Keratinocyte (primary cell): ENCODE data around the gene SMIM26. TPM values are rescaled to one million over a fixed set of nuclear protein-coding genes. Genes with fewer than 3 reads are reported as not detected.
"Not testable (repeated sequence)": the region's sequence is repeated elsewhere in the genome, so short reads cannot be mapped to it uniquely, and the experiment has no call there.

Experiments
- DNase-seq: peaks from one replicate; pipeline ENCODE4 v3.0.0-alpha.2; 2011; ENCODE audit warnings: low read depth, missing footprints, low spot score
- FAIRE-seq: peaks from 2 replicates; lab custom pipeline; 2011; peaks lifted over from hg19 to GRCh38; lab: Jason Lieb, UNC
- H2AFZ ChIP-seq: 2 replicates; pipeline ENCODE4 v1.6.0; 2012; ENCODE audit warnings: low read length, control low read depth, inconsistent platforms; ENCODE audit not compliant: control insufficient read depth
- H3K27ac ChIP-seq: 2 replicates; pipeline ENCODE4 v1.5.1; 2011; ENCODE audit warnings: low read length; ENCODE audit not compliant: control insufficient read depth, insufficient read depth
- H3K27me3 ChIP-seq: 3 replicates; pipeline ENCODE4 v1.6.0; 2011; ENCODE audit warnings: low read length; ENCODE audit not compliant: control insufficient read depth, insufficient read depth; ENCODE audit errors: extremely low read depth
- H3K36me3 ChIP-seq, 2 experiments: 2 replicates in 1 of 2; 3 replicates in 1 of 2; pipeline ENCODE4 v1.5.1; 2011; ENCODE audit warnings: low read length in 2 of 2, mild to moderate bottlenecking in 1 of 2; ENCODE audit not compliant: control insufficient read depth in 2 of 2, insufficient read depth in 2 of 2; ENCODE audit errors: extremely low read depth in 1 of 2
- H3K4me1 ChIP-seq: 3 replicates; pipeline ENCODE4 v1.5.1; 2011; ENCODE audit warnings: low read length; ENCODE audit not compliant: control insufficient read depth, insufficient read depth; ENCODE audit errors: extremely low read depth
- H3K4me2 ChIP-seq: 3 replicates; pipeline ENCODE4 v1.6.0; 2011; ENCODE audit warnings: low read depth, low read length; ENCODE audit not compliant: control insufficient read depth, insufficient read depth; ENCODE audit errors: extremely low read depth
- H3K4me3 ChIP-seq, 3 experiments: fragments of 200-600 bp in 1 of 3; sonication (generic) in 1 of 3; 2 replicates in 2 of 3; 3 replicates in 1 of 3; pipeline ENCODE4 v1.5.1; 2011 to 2016; ENCODE audit warnings: low read length in 3 of 3, mild to moderate bottlenecking in 3 of 3, control low read depth in 2 of 3, inconsistent platforms in 1 of 3, low read depth in 1 of 3, mixed read lengths in 1 of 3, mixed run types in 1 of 3, moderate library complexity in 1 of 3; ENCODE audit not compliant: control insufficient read depth in 2 of 3, insufficient read depth in 2 of 3; ENCODE audit errors: extremely low read depth in 1 of 3
- H3K79me2 ChIP-seq: 2 replicates; pipeline ENCODE4 v1.6.0; 2012; ENCODE audit warnings: low read length; ENCODE audit not compliant: control insufficient read depth, insufficient read depth
- H3K9ac ChIP-seq: 3 replicates; pipeline ENCODE4 v1.6.0; 2011; ENCODE audit warnings: low read length; ENCODE audit not compliant: control insufficient read depth, insufficient read depth; ENCODE audit errors: extremely low read depth
- H3K9me1 ChIP-seq: 3 replicates; pipeline ENCODE4 v1.6.0; 2011; ENCODE audit warnings: low read length; ENCODE audit not compliant: control insufficient read depth, insufficient read depth; ENCODE audit errors: extremely low read depth
- H3K9me3 ChIP-seq: 2 replicates; pipeline ENCODE4 v1.5.1; 2012; ENCODE audit warnings: low read depth, low read length; ENCODE audit not compliant: control insufficient read depth
- H4K20me1 ChIP-seq: 3 replicates; pipeline ENCODE4 v1.6.0; 2011; ENCODE audit warnings: low read length; ENCODE audit not compliant: control insufficient read depth, insufficient read depth; ENCODE audit errors: extremely low read depth
- CTCF ChIP-seq, 3 experiments: IDR thresholded peaks in 1 of 3; conservative IDR thresholded peaks in 1 of 3; optimal IDR thresholded peaks in 1 of 3; 2 replicates in 2 of 3; 3 replicates in 1 of 3; pipeline versions ENCODE3 to v1.5.1; 2011; ENCODE audit warnings: low read length in 3 of 3, mild to moderate bottlenecking in 3 of 3, moderate library complexity in 2 of 3, control low read depth in 1 of 3, inconsistent platforms in 1 of 3; ENCODE audit not compliant: insufficient read depth in 2 of 3; ENCODE audit errors: extremely low read depth in 1 of 3
- EZH2 ChIP-seq: IDR thresholded peaks from one replicate; pipeline ENCODE4 v1.6.1; 2012; ENCODE audit warnings: inconsistent platforms, mild to moderate bottlenecking, low read length, moderate library complexity
- dilution Hi-C: fragments of 300-500 bp; cut with MboI; formaldehyde crosslinking; loops from one replicate; pipeline ENCODE4 v1.7.0; 2020; ENCODE audit warnings: low sequenced_read_pairs; ENCODE audit not compliant: extremely low pct_ligation_motif_present
- polyA plus RNA-seq, 5 experiments: library from polyadenylated mRNA; depleted of rRNA in 3 of 5; stranded (reverse) in 3 of 5; stranded (forward) in 1 of 5; unstranded in 1 of 5; fragments of >200 nt; gene quantifications; 1 replicate in 1 of 5; 2 replicates in 3 of 5; 3 replicates in 1 of 5; pipeline versions ENCODE4 v1.2.1 to v1.2.3, GENCODE V29; 2011 to 2012; ENCODE audit warnings: missing spikeins in 2 of 5, low read depth in 1 of 5, low replicate concordance in 1 of 5

SMIM26 gene
- polyA plus RNA-seq, 1 donor (not counting 4 experiments of a cell fraction or from before 2014, with no cell fraction given) = 124 TPM

DNA sequence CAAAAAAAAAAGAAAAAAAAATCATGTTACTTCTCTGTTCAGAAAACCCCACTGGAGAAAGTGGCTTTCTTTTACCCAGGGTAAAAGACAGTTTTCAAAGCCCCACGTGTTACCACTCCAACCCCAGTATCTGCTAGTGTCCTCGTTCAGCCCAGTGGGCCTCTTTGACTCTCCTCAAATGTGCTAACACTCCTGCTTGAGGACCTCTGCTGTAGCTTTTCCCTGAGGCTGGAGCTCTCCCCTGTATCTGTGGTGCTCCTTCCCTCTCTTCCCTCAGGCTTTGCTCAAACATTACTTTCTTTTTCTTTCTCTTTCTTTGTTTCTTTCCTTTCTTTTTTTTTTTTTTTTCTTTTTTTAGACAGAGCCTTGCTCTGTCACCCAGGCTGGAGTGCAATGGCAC is 44.2 kb upstream of the SMIM26 start:
- H3K27me3 ChIP-seq = no peaks in the 10 kb centered on the region
- H3K27ac ChIP-seq = no peak overlapping the region
- TF ChIP-seq EZH2 = no peak
- no peak for TF ChIP-seq CTCF (optimal IDR thresholded peaks at IDR 0.05 in 1 of 3, IDR thresholded peaks at IDR 0.05 in 1 of 3, conservative IDR thresholded peaks at IDR 0.05 in 1 of 3; ENCODE audit: extremely low read depth in 1 of 3, insufficient read depth in 2 of 3, low read length in 3 of 3)
- H3K9ac ChIP-seq = no peak overlapping the region
- H3K4me2 ChIP-seq = no peak overlapping the region
- peaks cover 17 to 36% of the 10 kb centered on the region in 2 experiments for H3K36me3 ChIP-seq
- H3K4me3 ChIP-seq = no peak overlapping the region
- dilution Hi-C loops = no loop called here
- H2AFZ ChIP-seq = no peak overlapping the region
- no peaks in the 10 kb centered on the region for H3K9me1 ChIP-seq
- H3K79me2 ChIP-seq = peaks cover 8% of the 10 kb centered on the region
- DNase-seq (no peak), FAIRE-seq (no peak)
- peaks cover 23% of the 10 kb centered on the region for H3K4me1 ChIP-seq
- H4K20me1 ChIP-seq = no peaks in the 10 kb centered on the region
- no peaks in the 10 kb centered on the region for H3K9me3 ChIP-seq

DNA sequence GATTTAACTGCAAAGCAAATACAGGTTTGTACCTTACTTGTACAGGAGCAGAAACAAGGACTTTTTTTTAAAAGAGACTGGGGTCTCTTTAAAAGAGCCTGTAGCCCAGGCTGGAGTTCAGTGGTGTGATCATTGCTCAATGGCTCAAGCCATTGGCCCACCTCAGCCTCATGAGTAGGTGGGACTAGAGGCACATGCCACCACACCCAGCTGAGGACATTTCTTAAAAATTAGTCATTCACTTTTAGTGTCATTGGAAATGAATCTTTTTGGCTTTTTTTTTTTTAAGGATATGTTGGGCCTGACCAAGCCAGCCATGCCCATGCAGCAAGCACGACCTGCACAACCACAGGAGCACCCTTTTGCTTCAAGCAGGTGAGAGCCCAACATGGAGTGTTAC is 42.6 kb upstream of the SMIM26 start:
- peak overlapping the region; percentile 85 for H3K27ac ChIP-seq
- FAIRE-seq (peak; percentile 83), DNase-seq (peak; percentile 67)
- no peak overlapping the region for H2AFZ ChIP-seq
- no peaks in the 10 kb centered on the region for H3K9me3 ChIP-seq
- peak overlapping the region; percentile 14 for H3K9ac ChIP-seq
- H3K36me3 ChIP-seq = peaks cover 30 to 52% of the 10 kb centered on the region in 2 experiments
- H3K4me3 ChIP-seq = no peak overlapping the region
- H3K9me1 ChIP-seq = no peaks in the 10 kb centered on the region
- dilution Hi-C loops = no loop called here
- TF ChIP-seq CTCF (optimal IDR thresholded peaks at IDR 0.05 in 1 of 3, IDR thresholded peaks at IDR 0.05 in 1 of 3, conservative IDR thresholded peaks at IDR 0.05 in 1 of 3; ENCODE audit: extremely low read depth in 1 of 3, insufficient read depth in 2 of 3, low read length in 3 of 3) = no peak
- TF ChIP-seq EZH2 = no peak
- H3K4me1 ChIP-seq = peaks cover 23% of the 10 kb centered on the region
- H3K27me3 ChIP-seq = no peaks in the 10 kb centered on the region
- H4K20me1 ChIP-seq = no peaks in the 10 kb centered on the region
- no peak overlapping the region for H3K4me2 ChIP-seq
- peaks cover 4% of the 10 kb centered on the region for H3K79me2 ChIP-seq

GRCh38 chr20:18526761-18527160 is 40.5 kb upstream of the SMIM26 start:
- dilution Hi-C loops, H4K20me1 ChIP-seq, H3K9me3 ChIP-seq, H3K9me1 ChIP-seq, H3K79me2 ChIP-seq, DNase-seq, H3K4me2 ChIP-seq, H3K27me3 ChIP-seq, H3K4me3 ChIP-seq, H2AFZ ChIP-seq, H3K27ac ChIP-seq, H3K9ac ChIP-seq, FAIRE-seq: not testable (repeated sequence)
- Histone ChIP-seq H3K36me3 (peaks cover 36 to 65% of the 10 kb centered on the region in 2 experiments), H3K4me1 (peaks cover 23% of the 10 kb centered on the region)
